Smooth muscle cell (in vitro differentiated cells): ENCODE results near the gene TNS3. TPM values are rescaled to one million over a fixed set of nuclear protein-coding genes. Genes with fewer than 3 reads are reported as not detected.

ENCODE experiments used
- DNase-seq: peaks from one replicate; lab custom pipeline; 2025; ENCODE audit not compliant: unreplicated experiment; lab: John Stamatoyannopoulos, UW
- H2AFZ ChIP-seq: fragments of 200-600 bp; sonication (generic); 2 replicates; pipeline ENCODE4 v1.6.0; 2016; ENCODE audit warnings: antibody characterized with exemption, low read depth, mild to moderate bottlenecking
- H3F3A ChIP-seq: fragments of 200-600 bp; sonication (generic); 2 replicates; pipeline ENCODE4 v1.6.0; 2017; ENCODE audit warnings: antibody characterized with exemption, low read depth
- H3K27ac ChIP-seq: fragments of 200-600 bp; sonication (generic); 2 replicates; pipeline ENCODE4 v1.5.1; 2016; ENCODE audit warnings: low read depth, mild to moderate bottlenecking
- H3K27me3 ChIP-seq: fragments of 200-600 bp; sonication (generic); 2 replicates; pipeline ENCODE4 v1.6.1; 2016; ENCODE audit warnings: low read depth, mild to moderate bottlenecking
- H3K36me3 ChIP-seq: fragments of 200-600 bp; sonication (generic); 2 replicates; pipeline ENCODE4 v1.5.1; 2016; ENCODE audit warnings: low read depth
- H3K4me1 ChIP-seq: fragments of 200-600 bp; sonication (generic); 2 replicates; pipeline ENCODE4 v1.5.1; 2016; ENCODE audit warnings: low read depth
- H3K4me2 ChIP-seq: fragments of 200-600 bp; sonication (generic); 2 replicates; pipeline ENCODE4 v1.6.0; 2016; ENCODE audit warnings: mild to moderate bottlenecking
- H3K4me3 ChIP-seq: fragments of 200-600 bp; sonication (generic); 2 replicates; pipeline ENCODE4 v1.5.1; 2016; ENCODE audit warnings: mild to moderate bottlenecking
- H3K79me2 ChIP-seq: fragments of 200-600 bp; sonication (generic); 2 replicates; pipeline ENCODE4 v1.6.0; 2016; ENCODE audit warnings: low read depth, mild to moderate bottlenecking
- H3K9ac ChIP-seq: fragments of 200-600 bp; sonication (generic); 2 replicates; pipeline ENCODE4 v1.6.0; 2016; ENCODE audit warnings: low read depth
- H3K9me3 ChIP-seq: fragments of 200-600 bp; sonication (generic); replicated peaks from 2 replicates; pipeline ENCODE4 v1.5.1; 2016; ENCODE audit warnings: low read depth
- H4K20me1 ChIP-seq: fragments of 200-600 bp; sonication (generic); 2 replicates; pipeline ENCODE4 v1.6.0; 2016; ENCODE audit warnings: low read depth
- WGBS: methylation state at CpG from one replicate; pipeline ENCODE4 v1.1.7; 2016; ENCODE audit warnings: low lambda C conversion rate; 5-methylcytosine and 5-hydroxymethylcytosine counted together
- polyA plus RNA-seq: library from polyadenylated mRNA; unstranded; fragments of >200 nt; fragmentation: Nextera tagmentation; extraction: Ambion mirVana; gene quantifications from 2 replicates; pipeline ENCODE4 v1.2.1, GENCODE V29; 2016
- total RNA-seq: library from RNA; depleted of rRNA; stranded (reverse); fragments of >200 nt; gene quantifications from 2 replicates; pipeline ENCODE4 v1.2.3, GENCODE V29; 2014
- TF ChIP-seq, protein P1 (sequence below): fragments of 200-600 bp; sonication (generic); IDR thresholded peaks from 2 replicates; pipeline ENCODE4 v1.5.1; 2017; ENCODE audit warnings: borderline replicate concordance, mild to moderate bottlenecking, antibody characterized with exemption; ENCODE audit not compliant: insufficient read depth, poor library complexity, severe bottlenecking

The TNS3 gene
- total and polyA plus RNA-seq, 2 experiments from 2014 or later = 32.6 to 50.5 TPM

DNA sequence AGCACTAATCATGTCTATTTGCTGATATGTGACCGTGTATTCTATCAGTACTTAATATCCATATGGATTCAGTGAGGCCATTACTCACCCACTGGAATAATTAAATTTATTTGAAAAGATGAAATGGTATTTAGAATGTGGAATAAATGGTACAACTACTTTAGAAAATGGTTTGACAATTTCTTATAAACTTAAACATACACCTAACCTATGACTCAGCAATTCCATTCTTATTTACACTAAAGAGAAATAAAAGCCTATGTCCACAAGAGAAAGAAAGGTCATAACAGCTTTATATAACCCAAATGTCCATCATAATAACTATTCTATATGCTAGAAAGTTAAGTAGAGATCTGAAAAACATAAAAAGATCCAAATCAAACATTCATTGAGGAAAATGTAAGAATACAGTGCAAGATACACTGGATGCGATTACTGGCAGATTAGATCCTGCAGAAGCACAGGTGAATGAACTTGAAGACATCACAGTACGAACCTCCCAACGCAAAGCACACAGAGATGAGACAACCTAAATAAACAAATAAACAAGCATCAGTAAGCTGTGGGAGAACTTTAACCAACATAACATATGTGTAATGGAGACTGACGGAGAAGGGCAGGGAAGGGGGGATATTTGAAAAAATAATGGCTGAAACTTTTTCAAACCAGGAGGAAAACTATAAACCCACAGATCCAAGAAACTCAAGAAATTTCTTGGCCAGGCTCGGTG lies 51.9 kb downstream of the TNS3 start:
- no peak for DNase-seq
- Histone ChIP-seq H3K27me3 (no peaks in the 10 kb centered on the region), H3K27ac (no peak overlapping the region), H3K4me2 (no peak overlapping the region), H3K4me3 (no peak overlapping the region), H2AFZ (no peak overlapping the region), H3K9ac (no peak overlapping the region), H3K9me3 (no peaks in the 10 kb centered on the region), H4K20me1 (peaks cover 2% of the 10 kb centered on the region), H3F3A (peaks cover 5% of the 10 kb centered on the region), H3K36me3 (peaks cover 10% of the 10 kb centered on the region), H3K4me1 (peaks cover 7% of the 10 kb centered on the region), H3K79me2 (peaks cover 67% of the 10 kb centered on the region)
- TF ChIP-seq, protein P1, sequence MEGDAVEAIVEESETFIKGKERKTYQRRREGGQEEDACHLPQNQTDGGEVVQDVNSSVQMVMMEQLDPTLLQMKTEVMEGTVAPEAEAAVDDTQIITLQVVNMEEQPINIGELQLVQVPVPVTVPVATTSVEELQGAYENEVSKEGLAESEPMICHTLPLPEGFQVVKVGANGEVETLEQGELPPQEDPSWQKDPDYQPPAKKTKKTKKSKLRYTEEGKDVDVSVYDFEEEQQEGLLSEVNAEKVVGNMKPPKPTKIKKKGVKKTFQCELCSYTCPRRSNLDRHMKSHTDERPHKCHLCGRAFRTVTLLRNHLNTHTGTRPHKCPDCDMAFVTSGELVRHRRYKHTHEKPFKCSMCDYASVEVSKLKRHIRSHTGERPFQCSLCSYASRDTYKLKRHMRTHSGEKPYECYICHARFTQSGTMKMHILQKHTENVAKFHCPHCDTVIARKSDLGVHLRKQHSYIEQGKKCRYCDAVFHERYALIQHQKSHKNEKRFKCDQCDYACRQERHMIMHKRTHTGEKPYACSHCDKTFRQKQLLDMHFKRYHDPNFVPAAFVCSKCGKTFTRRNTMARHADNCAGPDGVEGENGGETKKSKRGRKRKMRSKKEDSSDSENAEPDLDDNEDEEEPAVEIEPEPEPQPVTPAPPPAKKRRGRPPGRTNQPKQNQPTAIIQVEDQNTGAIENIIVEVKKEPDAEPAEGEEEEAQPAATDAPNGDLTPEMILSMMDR = no peak
- WGBS = 98% methylated on average over 6 of the region's 6 CpGs

DNA sequence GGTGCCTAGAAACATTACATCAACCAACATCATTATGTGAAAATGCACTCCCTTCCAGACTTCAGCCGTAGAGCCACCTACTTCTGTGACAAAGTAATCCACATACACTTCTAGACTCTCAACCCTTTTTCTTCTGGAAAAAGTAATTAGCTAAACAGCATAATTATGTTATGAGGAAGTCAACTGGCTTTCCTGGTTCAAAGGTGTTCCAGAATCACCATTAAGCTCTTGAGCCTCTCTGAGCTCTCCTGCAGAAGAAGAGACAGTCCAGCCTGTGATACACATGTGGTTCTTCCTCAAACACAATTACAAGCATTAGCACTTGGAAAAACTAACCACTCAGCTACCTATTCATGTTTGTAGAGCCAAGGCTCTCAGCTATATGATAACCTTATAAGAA lies 52.5 kb downstream of the TNS3 start:
- no peak overlapping the region for H3K27ac ChIP-seq
- H3K9me3 ChIP-seq = no peaks in the 10 kb centered on the region
- no peak overlapping the region for H3K9ac ChIP-seq
- H3K4me3 ChIP-seq = no peak overlapping the region
- TF ChIP-seq, protein P1 = no peak
- no peak overlapping the region for H2AFZ ChIP-seq
- H3K79me2 ChIP-seq = peaks cover 67% of the 10 kb centered on the region
- WGBS = 58% methylated on average over 1 of the region's 1 CpG
- H3K27me3 ChIP-seq = no peaks in the 10 kb centered on the region
- no peaks in the 10 kb centered on the region for H4K20me1 ChIP-seq
- peaks cover under 1% of the 10 kb centered on the region for H3K4me1 ChIP-seq
- H3K36me3 ChIP-seq = peaks cover 10% of the 10 kb centered on the region
- H3F3A ChIP-seq = peaks cover 5% of the 10 kb centered on the region
- no peak overlapping the region for H3K4me2 ChIP-seq
- no peak for DNase-seq

DNA sequence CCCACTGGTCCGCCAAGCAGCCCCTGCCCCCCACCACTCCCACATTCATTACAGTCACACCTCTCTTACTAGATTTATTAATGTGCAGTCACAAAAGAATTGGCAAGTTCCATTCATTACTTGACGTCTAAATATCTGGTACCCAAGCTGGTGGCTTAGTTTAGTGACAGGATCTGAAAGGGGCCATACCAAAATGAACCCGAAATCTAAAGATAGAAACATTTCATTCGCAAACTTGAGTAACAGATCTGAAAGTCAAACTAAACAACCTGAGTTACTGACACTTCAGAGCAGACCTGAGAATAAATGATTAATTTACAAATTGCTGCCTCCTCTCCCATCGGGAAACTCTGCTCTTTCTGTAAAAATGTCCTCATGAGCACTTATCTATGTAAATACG lies 53.4 kb downstream of the TNS3 start:
- peaks cover 66% of the 10 kb centered on the region for H3K79me2 ChIP-seq
- peaks cover 10% of the 10 kb centered on the region for H3K36me3 ChIP-seq
- peaks cover 5% of the 10 kb centered on the region for H3F3A ChIP-seq
- no peak overlapping the region for H3K9ac ChIP-seq
- H3K4me1 ChIP-seq = no peaks in the 10 kb centered on the region
- H3K4me3 ChIP-seq = no peak overlapping the region
- 81% methylated on average over 6 of the region's 6 CpGs for WGBS
- TF ChIP-seq, protein P1 = no peak
- no peak overlapping the region for H3K4me2 ChIP-seq
- DNase-seq = no peak
- no peaks in the 10 kb centered on the region for H3K9me3 ChIP-seq
- H2AFZ ChIP-seq = no peak overlapping the region
- H3K27me3 ChIP-seq = no peaks in the 10 kb centered on the region
- H4K20me1 ChIP-seq = no peaks in the 10 kb centered on the region
- H3K27ac ChIP-seq = no peak overlapping the region

DNA sequence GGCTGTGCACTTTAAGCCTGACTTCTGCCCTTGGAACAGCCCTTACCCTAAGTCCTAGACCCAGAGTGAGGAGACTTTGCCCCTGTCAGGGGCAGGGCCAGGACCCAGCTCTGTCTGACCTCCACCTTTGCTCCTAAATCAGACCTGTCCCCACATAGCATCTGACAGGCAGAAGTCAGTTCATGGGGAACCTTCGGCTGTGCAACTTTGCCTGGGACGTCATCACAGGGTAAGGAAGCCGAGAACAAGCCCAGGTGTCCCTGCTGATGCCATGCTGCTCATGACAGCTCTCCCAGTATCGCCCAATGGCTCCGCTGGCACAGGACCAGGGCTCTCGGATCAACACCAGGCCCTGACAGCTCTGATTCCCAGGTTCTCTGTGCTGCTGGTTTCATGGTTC lies 55.4 kb downstream of the TNS3 start:
- DNase-seq = no peak
- H3K27ac ChIP-seq = no peak overlapping the region
- H3K9ac ChIP-seq = no peak overlapping the region
- no peak overlapping the region for H3K4me2 ChIP-seq
- peaks cover 10% of the 10 kb centered on the region for H3K36me3 ChIP-seq
- H4K20me1 ChIP-seq = no peaks in the 10 kb centered on the region
- no peaks in the 10 kb centered on the region for H3K9me3 ChIP-seq
- no peaks in the 10 kb centered on the region for H3K27me3 ChIP-seq
- WGBS = 100% methylated on average over 6 of the region's 6 CpGs
- no peak overlapping the region for H3K4me3 ChIP-seq
- peaks cover 67% of the 10 kb centered on the region for H3K79me2 ChIP-seq
- TF ChIP-seq, protein P1 = no peak
- H3F3A ChIP-seq = peaks cover 11% of the 10 kb centered on the region
- no peak overlapping the region for H2AFZ ChIP-seq
- H3K4me1 ChIP-seq = no peaks in the 10 kb centered on the region
